ENCODE measurements around the gene GDPD5. TPM values are rescaled to one million over a fixed set of nuclear protein-coding genes. Genes with fewer than 3 reads are reported as not detected.

GDPD5 gene
- 11.2 and 12.5 TPM in 2 replicates for total RNA-seq (2014; rRNA removed; shearing (Covaris generic))

DNA sequence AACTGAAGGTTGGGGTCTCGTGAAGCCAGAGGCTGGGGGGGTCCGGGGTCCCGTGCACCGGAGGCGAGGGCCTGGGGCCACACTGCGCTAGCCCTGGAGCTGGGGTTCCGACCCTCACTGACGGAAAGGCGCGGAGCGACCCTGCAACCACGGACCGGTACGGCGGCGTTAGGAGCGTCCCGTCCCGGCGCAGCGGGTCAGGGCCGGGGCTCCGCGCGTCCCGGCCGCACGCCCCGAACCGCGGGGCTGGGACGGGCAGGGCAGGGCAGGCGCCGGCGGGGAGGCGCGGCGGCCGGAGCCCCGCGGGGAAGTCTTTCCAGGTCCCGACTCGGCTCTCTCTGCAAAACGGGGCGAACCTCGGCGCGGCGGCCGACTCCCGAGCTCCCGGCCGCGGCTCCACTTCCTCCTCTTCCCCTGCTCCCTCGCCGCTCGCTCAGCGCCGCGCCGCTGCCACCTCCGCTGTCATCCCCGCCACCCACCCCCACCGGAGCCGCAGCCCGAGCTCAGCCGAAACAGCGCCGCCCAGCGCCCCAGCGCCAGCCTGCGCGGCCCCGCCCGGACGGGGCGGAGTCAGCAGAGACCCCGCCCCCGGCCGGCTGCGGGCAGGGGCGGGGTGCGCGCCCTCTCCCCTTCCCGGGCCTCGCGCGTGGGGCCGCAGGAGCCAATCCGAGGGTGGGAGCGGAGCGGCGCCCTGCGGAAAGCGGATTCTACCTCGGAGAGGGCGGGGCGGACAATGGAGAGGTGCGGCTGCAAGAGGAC lies at the start of gene GDPD5:
TSS of gene GDPD5 (minus strand) at position 509 of the 759 bp plus-strand sequence. CDS start 48,206 bp downstream, outside the sequence.
- Histone ChIP-seq H3K27me3 (ENCODE audit: control insufficient read depth, insufficient read depth, low read length) (peaks cover 28% of the 10 kb centered on the region), H3K4me3 (ENCODE audit: insufficient read depth, low read depth, low read length) (peak within 1 kb of the TSS; percentile 80), H3K36me3 (replicated peaks; ENCODE audit: control insufficient read depth, insufficient read depth, low read length) (no peaks in the 10 kb centered on the region)
- peak; percentile 99 for DNase-seq

DNA sequence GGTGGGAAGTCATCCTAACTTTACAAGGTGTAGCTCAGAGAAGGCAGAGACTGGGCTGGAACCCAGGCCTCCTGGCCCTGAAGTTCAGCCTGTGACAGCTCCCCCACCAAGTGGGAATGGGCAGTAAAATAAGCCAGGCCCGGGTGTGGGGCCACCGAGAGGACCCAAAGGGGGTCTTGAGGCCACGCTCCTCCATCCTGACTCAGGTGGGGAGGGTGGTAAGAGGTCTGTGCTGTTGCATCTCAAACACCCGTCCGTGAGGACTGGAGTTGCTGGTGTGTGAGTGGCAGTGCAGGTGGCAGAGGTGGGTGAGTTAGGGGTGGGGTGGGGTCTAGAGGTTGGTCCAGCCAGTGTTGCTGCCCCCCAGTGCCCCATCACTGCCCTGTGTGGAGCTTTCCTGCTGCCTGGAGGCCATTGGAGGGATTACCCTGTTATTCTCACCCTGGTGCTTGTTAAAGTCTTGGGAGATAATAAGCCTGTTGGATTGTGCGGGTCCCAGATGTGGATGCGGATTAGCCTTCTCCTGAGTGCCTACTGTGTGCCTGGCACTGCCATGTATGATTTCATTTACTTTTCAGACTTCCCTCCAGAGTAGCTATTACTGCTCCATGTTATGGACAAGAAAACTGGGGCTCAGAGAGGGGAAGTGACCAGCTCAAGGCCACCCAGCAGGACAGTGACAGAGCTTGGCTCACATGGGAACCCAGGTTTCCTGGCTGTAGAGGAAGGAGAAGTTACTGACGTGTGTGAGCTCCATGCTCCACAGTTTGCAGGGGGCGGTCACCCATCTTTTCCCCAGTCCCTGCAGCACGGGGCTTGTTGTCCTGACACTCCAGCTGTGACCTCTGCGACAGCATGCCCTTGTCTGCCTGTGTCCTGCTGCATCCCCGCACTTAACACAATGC lies 49.2 kb upstream of the GDPD5 start:
- Histone ChIP-seq H3K27me3 (ENCODE audit: control insufficient read depth, insufficient read depth, low read length) (no peaks in the 10 kb centered on the region), H3K4me3 (ENCODE audit: insufficient read depth, low read depth, low read length) (no peak overlapping the region), H3K36me3 (replicated peaks; ENCODE audit: control insufficient read depth, insufficient read depth, low read length) (peaks cover 21% of the 10 kb centered on the region)
- peak; percentile 73 for DNase-seq

DNA sequence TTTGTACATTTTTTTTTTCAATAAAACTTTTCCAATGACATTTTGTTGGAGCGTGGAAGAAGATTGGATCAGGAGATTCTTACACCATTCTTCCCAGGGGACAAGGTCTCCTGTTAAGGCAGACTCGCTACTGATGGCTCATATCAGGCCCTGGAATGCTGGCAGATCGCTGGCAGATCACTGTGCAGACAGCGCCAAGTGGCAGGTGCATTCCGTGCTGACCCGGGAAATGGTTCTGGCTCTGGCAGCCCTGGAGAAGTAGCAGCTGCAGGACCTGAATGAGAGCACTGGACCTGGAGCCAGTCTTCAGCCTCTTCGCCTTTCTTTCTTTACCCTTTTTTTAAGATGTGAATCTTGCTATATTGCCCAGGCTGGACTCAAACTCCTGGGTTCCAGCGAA lies 47.0 kb upstream of the GDPD5 start:
- Histone ChIP-seq H3K27me3 (ENCODE audit: control insufficient read depth, insufficient read depth, low read length) (no peaks in the 10 kb centered on the region), H3K36me3 (replicated peaks; ENCODE audit: control insufficient read depth, insufficient read depth, low read length) (peaks cover 38% of the 10 kb centered on the region), H3K4me3 (ENCODE audit: insufficient read depth, low read depth, low read length) (no peak overlapping the region)
- DNase-seq = no peak

DNA sequence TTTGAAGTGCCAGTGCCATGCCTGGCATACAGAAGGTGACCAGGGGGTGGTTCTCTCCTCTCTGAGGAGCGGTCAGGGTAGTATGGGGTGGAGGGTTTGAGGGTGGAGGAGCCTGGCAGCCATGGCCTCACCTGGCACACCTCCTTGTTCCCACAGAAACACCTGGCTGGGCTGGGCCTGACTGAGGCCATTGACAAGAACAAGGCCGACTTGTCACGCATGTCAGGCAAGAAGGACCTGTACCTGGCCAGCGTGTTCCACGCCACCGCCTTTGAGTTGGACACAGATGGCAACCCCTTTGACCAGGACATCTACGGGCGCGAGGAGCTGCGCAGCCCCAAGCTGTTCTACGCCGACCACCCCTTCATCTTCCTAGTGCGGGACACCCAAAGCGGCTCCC lies 45.9 kb upstream of the GDPD5 start:
- H3K36me3 ChIP-seq (replicated peaks; ENCODE audit: control insufficient read depth, insufficient read depth, low read length) = peaks cover 46% of the 10 kb centered on the region
- H3K4me3 ChIP-seq (ENCODE audit: insufficient read depth, low read depth, low read length) = no peak overlapping the region
- H3K27me3 ChIP-seq (ENCODE audit: control insufficient read depth, insufficient read depth, low read length) = no peaks in the 10 kb centered on the region
- DNase-seq = no peak

GRCh38 chr11:75570559-75571139 lies 44.9 kb upstream of the GDPD5 start:
- DNase-seq = no peak
- Histone ChIP-seq H3K27me3 (ENCODE audit: control insufficient read depth, insufficient read depth, low read length) (no peaks in the 10 kb centered on the region), H3K36me3 (replicated peaks; ENCODE audit: control insufficient read depth, insufficient read depth, low read length) (peaks cover 54% of the 10 kb centered on the region), H3K4me3 (ENCODE audit: insufficient read depth, low read depth, low read length) (no peak overlapping the region)

DNA sequence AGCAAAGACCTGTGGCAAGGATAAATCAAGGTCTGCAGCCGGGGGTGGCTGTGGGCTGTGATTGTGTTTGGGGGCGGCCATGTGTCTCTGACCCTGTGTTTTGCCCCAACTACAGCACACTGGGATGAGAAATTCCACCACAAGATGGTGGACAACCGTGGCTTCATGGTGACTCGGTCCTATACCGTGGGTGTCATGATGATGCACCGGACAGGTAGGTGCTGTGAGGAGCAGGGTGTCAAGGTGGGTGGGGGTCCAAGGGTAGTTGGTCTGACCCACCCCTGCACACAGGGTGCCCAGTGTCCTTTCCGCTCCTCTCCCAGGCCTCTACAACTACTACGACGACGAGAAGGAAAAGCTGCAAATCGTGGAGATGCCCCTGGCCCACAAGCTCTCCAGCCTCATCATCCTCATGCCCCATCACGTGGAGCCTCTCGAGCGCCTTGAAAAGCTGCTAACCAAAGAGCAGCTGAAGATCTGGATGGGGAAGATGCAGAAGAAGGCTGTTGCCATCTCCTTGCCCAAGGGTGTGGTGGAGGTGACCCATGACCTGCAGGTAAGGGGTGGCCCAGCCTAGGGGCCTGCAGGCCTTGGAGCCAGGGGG lies 43.0 kb upstream of the GDPD5 start:
- peaks cover 56% of the 10 kb centered on the region for H3K36me3 ChIP-seq (replicated peaks; ENCODE audit: control insufficient read depth, insufficient read depth, low read length)
- H3K4me3 ChIP-seq (ENCODE audit: insufficient read depth, low read depth, low read length) = no peak overlapping the region
- no peak for DNase-seq
- no peaks in the 10 kb centered on the region for H3K27me3 ChIP-seq (ENCODE audit: control insufficient read depth, insufficient read depth, low read length)

GRCh38 chr11:75567971-75568370 lies 42.2 kb upstream of the GDPD5 start:
- Histone ChIP-seq H3K27me3 (ENCODE audit: control insufficient read depth, insufficient read depth, low read length) (no peaks in the 10 kb centered on the region), H3K36me3 (replicated peaks; ENCODE audit: control insufficient read depth, insufficient read depth, low read length) (peaks cover 55% of the 10 kb centered on the region), H3K4me3 (ENCODE audit: insufficient read depth, low read depth, low read length) (no peak overlapping the region)
- DNase-seq = no peak

GRCh38 chr11:75566763-75567279 lies 41.1 kb upstream of the GDPD5 start:
- Histone ChIP-seq H3K27me3 (ENCODE audit: control insufficient read depth, insufficient read depth, low read length) (no peaks in the 10 kb centered on the region), H3K36me3 (replicated peaks; ENCODE audit: control insufficient read depth, insufficient read depth, low read length) (peaks cover 50% of the 10 kb centered on the region), H3K4me3 (ENCODE audit: insufficient read depth, low read depth, low read length) (no peak overlapping the region)
- DNase-seq = no peak

DNA sequence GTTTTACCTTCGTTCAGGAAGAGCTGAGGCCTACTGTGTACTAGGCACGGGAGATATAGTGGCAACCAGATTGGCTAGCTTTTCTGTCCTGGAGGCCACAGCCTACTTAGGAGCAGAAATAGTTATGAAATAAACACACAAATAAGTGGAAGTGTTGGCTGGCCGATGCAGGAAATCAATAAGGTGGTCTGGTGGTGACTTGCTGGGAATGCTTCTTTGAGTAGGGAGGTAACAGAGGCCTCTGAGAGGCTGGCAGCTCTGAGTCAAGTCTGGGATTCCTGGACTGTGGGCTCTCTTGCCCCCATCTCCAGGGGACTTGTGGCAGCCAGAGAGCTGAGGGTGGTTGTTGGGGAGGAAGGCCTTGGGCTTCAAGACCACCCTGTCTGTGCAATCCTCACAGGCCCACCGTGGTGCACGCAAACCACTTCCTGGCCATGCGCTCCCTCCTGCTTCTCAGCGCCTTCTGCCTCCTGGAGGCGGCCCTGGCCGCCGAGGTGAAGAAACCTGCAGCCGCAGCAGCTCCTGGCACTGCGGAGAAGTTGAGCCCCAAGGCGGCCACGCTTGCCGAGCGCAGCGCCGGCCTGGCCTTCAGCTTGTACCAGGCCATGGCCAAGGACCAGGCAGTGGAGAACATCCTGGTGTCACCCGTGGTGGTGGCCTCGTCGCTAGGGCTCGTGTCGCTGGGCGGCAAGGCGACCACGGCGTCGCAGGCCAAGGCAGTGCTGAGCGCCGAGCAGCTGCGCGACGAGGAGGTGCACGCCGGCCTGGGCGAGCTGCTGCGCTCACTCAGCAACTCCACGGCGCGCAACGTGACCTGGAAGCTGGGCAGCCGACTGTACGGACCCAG lies 40.4 kb upstream of the GDPD5 start:
- H3K27me3 ChIP-seq (ENCODE audit: control insufficient read depth, insufficient read depth, low read length) = no peaks in the 10 kb centered on the region
- H3K36me3 ChIP-seq (replicated peaks; ENCODE audit: control insufficient read depth, insufficient read depth, low read length) = peaks cover 46% of the 10 kb centered on the region
- no peak overlapping the region for H3K4me3 ChIP-seq (ENCODE audit: insufficient read depth, low read depth, low read length)
- DNase-seq = no peak

DNA sequence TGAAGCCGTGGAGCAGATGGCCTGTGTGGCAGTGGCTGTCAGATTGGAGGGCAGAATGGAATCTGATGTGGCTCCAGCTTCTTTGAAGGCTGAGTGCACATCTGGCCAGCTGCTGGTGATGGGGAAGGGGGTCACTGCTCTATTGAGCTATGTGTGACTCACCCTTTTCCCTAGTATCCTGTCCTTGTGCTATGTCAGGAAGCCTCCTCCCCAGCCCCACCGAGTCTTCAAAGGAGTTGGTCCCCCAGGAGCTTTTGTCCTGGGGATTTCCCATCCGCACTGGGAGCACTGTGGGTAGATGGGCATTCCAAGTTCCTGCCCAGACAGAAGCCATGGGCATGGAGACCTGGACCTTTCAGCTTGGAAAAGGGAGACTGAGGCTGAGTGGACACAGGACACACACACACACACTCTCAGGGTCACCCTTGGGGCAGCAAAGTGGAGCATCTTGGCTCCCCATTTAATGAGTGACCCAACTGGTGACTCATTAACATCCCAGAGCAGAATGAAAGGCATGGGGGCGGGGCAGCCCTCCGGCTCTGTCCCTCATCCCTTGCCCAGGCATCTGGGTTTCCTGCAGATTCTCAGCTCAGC lies 39.6 kb upstream of the GDPD5 start:
- peak; percentile 72 for DNase-seq
- Histone ChIP-seq H3K36me3 (replicated peaks; ENCODE audit: control insufficient read depth, insufficient read depth, low read length) (peaks cover 38% of the 10 kb centered on the region), H3K27me3 (ENCODE audit: control insufficient read depth, insufficient read depth, low read length) (no peaks in the 10 kb centered on the region), H3K4me3 (ENCODE audit: insufficient read depth, low read depth, low read length) (no peak overlapping the region)

- H3K27me3 ChIP-seq (ENCODE audit: control insufficient read depth, insufficient read depth, low read length) = no peaks in the 10 kb centered on the region
- peak overlapping the region; percentile 93 for H3K4me3 ChIP-seq (ENCODE audit: insufficient read depth, low read depth, low read length)
- H3K36me3 ChIP-seq (replicated peaks; ENCODE audit: control insufficient read depth, insufficient read depth, low read length) = peaks cover 29% of the 10 kb centered on the region
- DNase-seq = peak; percentile 90
Observed at GRCh38 chr11:75563978-75564552, 38.3 kb upstream of the GDPD5 start.

GRCh38 chr11:75563501-75563977 lies 37.8 kb upstream of the GDPD5 start:
- peak overlapping the region; percentile 93 for H3K4me3 ChIP-seq (ENCODE audit: insufficient read depth, low read depth, low read length)
- no peaks in the 10 kb centered on the region for H3K27me3 ChIP-seq (ENCODE audit: control insufficient read depth, insufficient read depth, low read length)
- DNase-seq = no peak
- peaks cover 24% of the 10 kb centered on the region for H3K36me3 ChIP-seq (replicated peaks; ENCODE audit: control insufficient read depth, insufficient read depth, low read length)

All from H7 (cell line).